K562 (cell line): ENCODE results near the gene OR5F1. TPM values are rescaled to one million over a fixed set of nuclear protein-coding genes. Genes with fewer than 3 reads are reported as not detected.

Source experiments
- ATAC-seq: fragments of 200-7000 bp; cut with Tn5 transposase; 3 replicates; pipeline ENCODE4 v1.9.1; 2020; ENCODE audit warnings: moderate library complexity
- Bru-seq: library from RNA; stranded (reverse); fragments of 400-500 nt; gene quantifications from one replicate; lab custom pipeline; 2021; lab: Mats Ljungman, UMichigan
- BruChase-seq, 2 experiments: library from RNA; stranded (reverse); fragments of 400-500 nt; gene quantifications; one replicate each; lab custom pipeline; 2021; lab: Mats Ljungman, UMichigan
- BruUV-seq: library from RNA; stranded (reverse); fragments of 400-500 nt; replicated peaks from 2 replicates; lab custom pipeline; 2021; lab: Mats Ljungman, UMichigan
- CTCF ChIA-PET: fragments of 300-600 bp; formaldehyde crosslinking; extraction: SDS; loops from one replicate; lab custom pipeline; 2021; ENCODE audit warnings: low intra/inter-chr PET ratio; lab: Yijun Ruan, JAX
- POLR2A ChIA-PET: fragments of 300-600, 350-650 bp; sonication (Branson Sonifier 250); formaldehyde crosslinking; extraction: SDS; loops from one replicate; lab custom pipeline; 2021; ENCODE audit warnings: antibody characterized with exemption, inconsistent platforms; lab: Yijun Ruan, JAX
- DNase-seq, 4 experiments: peaks; one replicate each; pipeline versions ENCODE4 v3.0.0 to v3.0.0-alpha.2; 2011 to 2018; ENCODE audit warnings: low spot score in 3 of 4, mixed read lengths in 3 of 4; ENCODE audit errors: extremely low read depth in 1 of 4
- FAIRE-seq: peaks from 2 replicates; lab custom pipeline; 2011; peaks lifted over from hg19 to GRCh38; lab: Jason Lieb, UNC
- H2AFZ ChIP-seq: 2 replicates; pipeline ENCODE4 v1.6.0; 2011; ENCODE audit warnings: low read depth, low read length, control low read depth, inconsistent platforms
- H3K27ac ChIP-seq: fragments of 200-600 bp; 3 replicates; pipeline ENCODE4 v1.8.0; 2011; ENCODE audit warnings: low read depth, mild to moderate bottlenecking, control low read depth, inconsistent platforms, low read length, moderate library complexity, mixed read lengths; ENCODE audit errors: extremely low read depth
- H3K27me3 ChIP-seq, 2 experiments: fragments of 300-600 bp in 1 of 2; 2 replicates in 1 of 2; 3 replicates in 1 of 2; pipeline versions ENCODE4 v1.6.0 to v1.8.0; 2011; ENCODE audit warnings: inconsistent platforms in 2 of 2, low read length in 2 of 2, mild to moderate bottlenecking in 1 of 2, mixed read lengths in 1 of 2, moderate library complexity in 1 of 2; ENCODE audit not compliant: control insufficient read depth in 2 of 2, insufficient read depth in 2 of 2
- H3K36me3 ChIP-seq: fragments of 300-600 bp; 3 replicates; pipeline ENCODE4 v1.8.0; 2011; ENCODE audit warnings: mild to moderate bottlenecking, low read length, inconsistent platforms; ENCODE audit not compliant: control insufficient read depth, insufficient read depth
- H3K4me1 ChIP-seq, 2 experiments: fragments of 200-600 bp in 1 of 2; replicated peaks in 1 of 2; 2 replicates in 1 of 2; 3 replicates in 1 of 2; pipeline versions ENCODE4 v1.5.1 to v1.8.0; 2011; ENCODE audit warnings: inconsistent platforms in 2 of 2, low read length in 2 of 2, mild to moderate bottlenecking in 1 of 2, mixed read lengths in 1 of 2, moderate library complexity in 1 of 2; ENCODE audit not compliant: control insufficient read depth in 2 of 2, insufficient read depth in 2 of 2
- H3K4me2 ChIP-seq: 2 replicates; pipeline ENCODE4 v1.6.1; 2011; ENCODE audit warnings: low read length, control low read depth, inconsistent platforms, mixed read lengths; ENCODE audit not compliant: insufficient read depth
- H3K4me3 ChIP-seq: fragments of 200-600 bp; sonication (generic), shearing (Covaris generic); 2 replicates; pipeline ENCODE4 v1.5.1; 2016; ENCODE audit warnings: control low read depth, inconsistent platforms
- H3K79me2 ChIP-seq: fragments of 200-600 bp; 3 replicates; pipeline ENCODE4 v1.8.0; 2011; ENCODE audit warnings: low read length, inconsistent platforms; ENCODE audit not compliant: control insufficient read depth, insufficient read depth
- H3K9ac ChIP-seq, 2 experiments: 2 replicates each; pipeline versions ENCODE4 v1.6.0 to v1.6.1; 2011; ENCODE audit warnings: low read depth in 2 of 2, low read length in 2 of 2, control low read depth in 1 of 2, inconsistent platforms in 1 of 2, mild to moderate bottlenecking in 1 of 2, mixed read lengths in 1 of 2; ENCODE audit not compliant: insufficient read depth in 1 of 2
- H3K9me1 ChIP-seq: one replicate; pipeline ENCODE4 v1.6.0; 2011; ENCODE audit warnings: inconsistent platforms, mild to moderate bottlenecking, low read length, moderate library complexity; ENCODE audit not compliant: control insufficient read depth, insufficient read depth
- H3K9me3 ChIP-seq: replicated peaks from 2 replicates; pipeline ENCODE4 v1.5.1; 2011; ENCODE audit warnings: low read depth, low read length, inconsistent platforms; ENCODE audit not compliant: control insufficient read depth, insufficient read depth
- H4K20me1 ChIP-seq: replicated peaks from 2 replicates; pipeline ENCODE4 v1.6.1; 2011; ENCODE audit warnings: low read length, inconsistent platforms, mixed read lengths; ENCODE audit not compliant: control insufficient read depth, insufficient read depth
- CHAMP1 ChIP-seq: fragments of 450-650 bp; IDR thresholded peaks from 2 replicates; pipeline ENCODE4 v1.6.1; 2016; ENCODE audit warnings: mild to moderate bottlenecking
- ELF2 ChIP-seq: fragments of 250-450 bp; sonication (Bioruptor Pico); IDR thresholded peaks from 2 replicates; pipeline ENCODE4 v1.5.0; 2021; ENCODE audit warnings: mild to moderate bottlenecking
- PRDM10 ChIP-seq: fragments of 450-650 bp; IDR thresholded peaks from 2 replicates; pipeline ENCODE4 v1.6.1; 2018; ENCODE audit not compliant: partially characterized antibody
- SFPQ ChIP-seq: fragments of 200-400 bp; formaldehyde crosslinking; IDR thresholded peaks from 2 replicates; pipeline ENCODE4 v1.6.1; 2017; ENCODE audit warnings: mild to moderate bottlenecking, low read depth, low read length, moderate library complexity
- U2AF1 ChIP-seq: fragments of 200-400 bp; formaldehyde crosslinking; optimal IDR thresholded peaks from 2 replicates; pipeline ENCODE3; 2017; ENCODE audit warnings: mild to moderate bottlenecking, low read depth, low read length, moderate library complexity
- ZBTB49 ChIP-seq: sonication (generic); formaldehyde crosslinking; IDR thresholded peaks from 2 replicates; pipeline ENCODE4 v1.8.0; 2022; ENCODE audit warnings: missing genetic modification reagents, mild to moderate bottlenecking, borderline replicate concordance
- ZNF75A ChIP-seq: fragments of 450-650 bp; formaldehyde crosslinking; IDR thresholded peaks from 2 replicates; pipeline ENCODE4 v1.4.0; 2020; ENCODE audit warnings: mild to moderate bottlenecking
- WGBS: fragments of 100-300 bp; shearing (Covaris generic); methylation state at CpG from one replicate; pipeline ENCODE4 v1.1.6; 2016; ENCODE audit warnings: low coverage, mixed read lengths; ENCODE audit not compliant: insufficient coverage; ENCODE audit errors: missing lambda C conversion rate; 5-methylcytosine and 5-hydroxymethylcytosine counted together
- in situ Hi-C: fragments of 300-500 bp; cut with MboI; formaldehyde crosslinking; loops from 4 replicates; pipeline ENCODE4 v1.15.0; 2018; ENCODE audit warnings: inconsistent platforms, mixed read lengths
- intact Hi-C: fragments of 100-400 bp; cut with micrococcal nuclease; formaldehyde crosslinking; loops from 2 replicates; pipeline ENCODE4 v1.14.2; 2022
- long read RNA-seq, 3 experiments: library from polyadenylated mRNA in 2 of 3; library from RNA in 1 of 3; unstranded in 2 of 3; stranded (forward) in 1 of 3; transcript quantifications; one replicate each; pipeline ENCODE4 v2.0.0, GENCODE V29; 2019 to 2022
- polyA minus RNA-seq, 3 experiments: library from RNA; depleted of rRNA, polyadenylated mRNA; stranded (reverse); fragments of >200 nt; gene quantifications; 2 replicates each; pipeline ENCODE4 v1.2.3, GENCODE V29; 2011
- polyA plus RNA-seq, 8 experiments: library from polyadenylated mRNA; depleted of rRNA in 4 of 8; stranded (reverse) in 5 of 8; unstranded in 3 of 8; fragments of >200 nt; fragmentation: Nextera tagmentation in 2 of 8; fragmentation: Illumina TruSeq in 1 of 8; extraction: Ambion mirVana in 2 of 8; extraction: Trizol in 1 of 8; gene quantifications; 2 replicates each; pipeline versions ENCODE4 v1.2.1 to v1.2.3, GENCODE V29; 2011 to 2014; ENCODE audit warnings: inconsistent platforms in 1 of 8, missing spikeins in 1 of 8
- total RNA-seq, 7 experiments: library from RNA; depleted of rRNA in 6 of 7; stranded (reverse); fragments of >200 nt in 6 of 7; fragmentation: Illumina TruSeq in 2 of 7; extraction: Trizol in 2 of 7; gene quantifications; 2 replicates each; pipeline versions ENCODE4 v1.2.1 to v1.2.3, GENCODE V29; 2011 to 2021; ENCODE audit warnings: low replicate concordance in 1 of 7

OR5F1 gene
- total RNA-seq (2011; cell fraction: chromatin; rRNA removed; ENCODE audit: low replicate concordance): not detected in 2 replicates
- not detected in 2 replicates for total RNA-seq (2011; cell fraction: nucleolus; rRNA removed)
- not detected in 2 replicates for total RNA-seq (2011; cell fraction: nucleoplasm; rRNA removed)
- not detected in 2 replicates for total RNA-seq (2014; rRNA removed)
- not detected in 2 replicates for total RNA-seq (2014; rRNA removed; fragmentation: Illumina TruSeq; extraction: Trizol)
- not detected in 2 replicates for total RNA-seq (2015; rRNA removed; fragmentation: Illumina TruSeq; extraction: Trizol)
- total RNA-seq (2021): not detected in 2 replicates
- not detected in 2 replicates for polyA plus RNA-seq (2011; rRNA removed)
- polyA plus RNA-seq (2011; cell fraction: cytosol; rRNA removed): not detected in 2 replicates
- not detected in 2 replicates for polyA plus RNA-seq (2011; cell fraction: nucleus; rRNA removed)
- not detected in 2 replicates for polyA plus RNA-seq (2012)
- not detected in 2 replicates for polyA plus RNA-seq (2014; fragmentation: Illumina TruSeq; extraction: Trizol)
- not detected for polyA plus RNA-seq (2014; fragmentation: Nextera tagmentation; extraction: Ambion mirVana)
- not detected in 2 replicates for polyA plus RNA-seq (2014; rRNA removed)
- not detected in 2 replicates for polyA minus RNA-seq (2011; rRNA and poly(A)+ RNA removed)
- not detected in 2 replicates for polyA minus RNA-seq (2011; cell fraction: cytosol; rRNA and poly(A)+ RNA removed)
- polyA minus RNA-seq (2011; cell fraction: nucleus; rRNA and poly(A)+ RNA removed): not detected in 2 replicates
- not detected for Bru-seq, nascent RNA
- BruChase-seq, experiment 1, labeled RNA remaining after a 2-hour chase: not detected
- BruChase-seq, experiment 2, labeled RNA remaining after a 6-hour chase: not detected
- long read RNA-seq, experiment 1: 0 reads
- long read RNA-seq, experiment 2: 0 reads
- long read RNA-seq, experiment 3: 0 reads

GRCh38 chr11:55994525-55994924, at the start of gene OR5F1:
Gene OR5F1 (minus strand): TSS chr11:55994625. CDS start chr11:55994625, 0 bp downstream.
- H3K36me3 ChIP-seq: no peaks in the 10 kb centered on the region
- ChIA-PET POLR2A (no interaction called here), CTCF (no interaction called here)
- 0% methylated on average over 2 of the region's 2 CpGs for WGBS
- intact Hi-C loops: no loop called here
- no peak within 1 kb of the TSS for H3K4me3 ChIP-seq
- ATAC-seq: no peak
- H2AFZ ChIP-seq: no peak within 1 kb of the TSS
- no peaks in the 10 kb centered on the region for H4K20me1 ChIP-seq
- H3K4me1 ChIP-seq: no peaks in the 10 kb centered on the region
- no peaks in the 10 kb centered on the region for H3K79me2 ChIP-seq
- H3K27me3 ChIP-seq: no peaks in the 10 kb centered on the region
- no peaks in the 10 kb centered on the region for H3K9me3 ChIP-seq
- H3K9me1 ChIP-seq: no peaks in the 10 kb centered on the region
- no peak within 1 kb of the TSS for H3K27ac ChIP-seq
- H3K9ac ChIP-seq: no peak within 1 kb of the TSS
- FAIRE-seq: no peak
- in situ Hi-C loops: no loop called here
- no peak within 1 kb of the TSS for H3K4me2 ChIP-seq
- DNase-seq: no peak
- BruUV-seq: no TSS peak
- TF ChIP-seq ZNF75A (CRISPR knock-in tag) (no peak), CHAMP1 (no peak), ZBTB49 (CRISPR knock-in tag) (no peak), SFPQ (no peak), PRDM10 (no peak), ELF2 (no peak), U2AF1 (no peak)
